Osteocyte (in vitro differentiated cells): ENCODE measurements around the gene MTFP1. TPM values are rescaled to one million over a fixed set of nuclear protein-coding genes. Genes with fewer than 3 reads are reported as not detected.
"Not testable (repeated sequence)": the region's sequence is repeated elsewhere in the genome, so short reads cannot be mapped to it uniquely, and the experiment has no call there.

ENCODE experiments used
- DNase-seq: peaks from one replicate; pipeline ENCODE4 v3.0.0; 2021; ENCODE audit warnings: mixed read lengths; ENCODE audit not compliant: unreplicated experiment; ENCODE audit errors: extremely low spot score
- H3K27ac Mint-ChIP-seq: one replicate; pipeline ENCODE4 v1.8.0; 2021; ENCODE audit warnings: mild to moderate bottlenecking, mixed read lengths; ENCODE audit not compliant: unreplicated experiment
- H3K27me3 Mint-ChIP-seq: one replicate; pipeline ENCODE4 v1.8.0; 2021; ENCODE audit warnings: mixed read lengths; ENCODE audit not compliant: unreplicated experiment
- H3K36me3 Mint-ChIP-seq: one replicate; pipeline ENCODE4 v1.8.0; 2021; ENCODE audit warnings: mixed read lengths; ENCODE audit not compliant: unreplicated experiment
- H3K4me1 Mint-ChIP-seq: one replicate; pipeline ENCODE4 v1.8.0; 2021; ENCODE audit warnings: mixed read lengths; ENCODE audit not compliant: unreplicated experiment
- H3K4me3 Mint-ChIP-seq: one replicate; pipeline ENCODE4 v1.8.0; 2021; ENCODE audit warnings: mild to moderate bottlenecking, moderate library complexity, mixed read lengths; ENCODE audit not compliant: unreplicated experiment
- H3K9me3 Mint-ChIP-seq: one replicate; pipeline ENCODE4 v1.8.0; 2021; ENCODE audit warnings: mixed read lengths; ENCODE audit not compliant: unreplicated experiment
- total RNA-seq: library from RNA; stranded (reverse); gene quantifications from 2 replicates; pipeline ENCODE4 v1.2.1, GENCODE V29; 2021
- TF ChIP-seq, protein P1 (sequence below): fragments of 200-600 bp; sonication (generic); IDR thresholded peaks from 2 replicates; pipeline ENCODE4 v1.5.0; 2021; ENCODE audit warnings: antibody characterized with exemption, mild to moderate bottlenecking, moderate library complexity

Gene MTFP1
- total RNA-seq, 1 donor from 2014 or later, result 10.5 TPM

DNA sequence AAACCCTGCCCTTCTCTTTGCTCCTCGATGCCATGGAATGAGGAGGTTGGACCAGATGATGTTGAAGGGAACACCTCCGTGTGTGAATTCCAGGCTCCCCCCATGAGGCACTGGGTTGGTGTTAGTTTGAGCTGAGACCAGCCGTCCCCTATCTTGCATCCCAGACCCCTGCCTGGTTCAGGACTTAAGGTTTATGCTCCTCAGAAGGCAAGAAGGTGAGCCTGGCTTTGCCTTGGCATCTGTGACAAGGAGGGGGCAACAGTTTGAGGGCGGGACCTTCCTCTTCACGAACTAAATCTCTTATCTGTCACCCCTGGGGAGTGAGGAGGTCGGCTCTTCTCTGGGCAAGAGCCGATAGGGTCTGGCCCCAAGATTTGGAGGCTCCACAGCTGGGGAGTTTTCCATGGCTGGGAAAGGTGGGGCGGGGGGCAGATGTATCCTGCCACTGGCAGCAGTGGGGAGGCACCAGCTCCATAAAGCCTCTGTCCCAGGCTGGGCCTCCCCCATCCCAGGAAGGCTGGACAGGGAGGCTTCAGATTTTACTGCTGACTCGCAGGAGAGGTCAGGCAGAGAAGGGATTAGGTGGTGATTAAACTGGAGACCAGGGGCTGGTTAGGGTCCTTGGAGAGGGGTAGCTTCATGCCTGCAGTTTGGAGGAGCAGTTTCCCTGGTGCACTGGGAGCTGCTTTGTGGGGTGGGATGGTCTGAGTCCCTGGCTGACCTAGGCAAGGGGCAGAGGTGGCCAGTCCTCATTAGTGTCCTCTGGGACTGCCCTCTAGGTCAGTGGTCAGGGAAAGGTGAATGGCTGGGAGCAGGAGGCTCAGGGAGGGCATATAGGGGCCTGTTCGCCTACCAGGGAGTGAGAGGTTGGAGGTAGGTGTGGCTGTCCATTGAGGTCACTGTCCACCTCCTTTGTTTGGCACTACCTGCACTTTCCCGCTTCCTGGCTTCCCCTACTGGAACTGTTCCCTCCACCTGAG lies 27.6 kb upstream of the MTFP1 start:
- DNase-seq, result no peak
- peaks cover 4% of the 10 kb centered on the region for H3K36me3 Mint-ChIP-seq

DNA sequence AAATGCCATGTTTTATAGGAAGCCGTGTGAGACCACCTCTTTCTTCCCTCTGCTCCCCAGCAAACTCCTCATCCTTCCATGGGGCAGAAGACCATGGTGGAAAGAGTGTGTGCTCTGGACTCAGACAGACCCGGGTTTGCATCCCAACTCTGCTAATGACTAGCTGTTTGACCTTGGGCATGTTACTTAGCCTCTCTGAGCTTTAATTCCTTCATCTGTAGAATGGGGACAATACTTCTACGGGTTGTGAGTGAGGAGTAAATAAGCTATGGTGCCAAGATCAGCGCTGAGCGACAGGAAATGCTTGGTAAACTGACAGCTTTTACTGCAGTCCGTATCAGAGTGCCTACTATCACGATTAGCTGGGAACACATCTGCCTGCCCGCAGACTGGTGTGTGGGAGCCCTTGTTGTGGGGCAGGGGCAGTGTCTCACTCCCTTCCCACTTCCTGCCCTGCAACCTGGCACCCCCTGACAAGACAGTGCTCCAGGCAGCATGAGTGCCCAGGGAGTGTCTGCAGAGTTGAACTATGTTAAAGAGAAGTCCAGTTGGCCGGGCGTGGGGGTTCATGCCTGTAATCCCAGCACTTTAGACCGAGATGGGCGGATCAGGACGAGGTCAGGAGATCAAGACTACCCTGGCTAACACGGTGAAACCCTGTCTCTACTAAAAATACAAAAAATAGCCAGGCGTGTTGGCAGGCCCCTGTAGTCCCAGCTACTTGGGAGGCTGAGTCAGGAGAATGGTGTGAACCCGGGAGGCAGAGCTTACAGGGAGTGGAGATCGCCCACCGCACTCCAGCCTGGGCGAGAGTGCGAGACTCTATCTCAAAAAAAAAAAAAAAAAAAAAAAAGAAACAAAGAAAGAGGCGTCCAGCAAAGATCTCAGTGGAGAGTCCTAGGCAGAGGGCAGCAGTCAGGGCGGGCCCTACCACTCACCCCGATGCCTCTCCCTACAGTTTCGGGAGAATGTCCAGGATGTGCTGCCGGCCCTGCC lies 26.6 kb upstream of the MTFP1 start:
- Mint-ChIP-seq H3K4me3 (peak overlapping the region; percentile 93), H3K27ac (peak overlapping the region; percentile 35), H3K27me3 (no peaks in the 10 kb centered on the region), H3K36me3 (peaks cover 6% of the 10 kb centered on the region), H3K4me1 (peaks cover 33% of the 10 kb centered on the region), H3K9me3 (no peaks in the 10 kb centered on the region)
- TF ChIP-seq, protein P1, sequence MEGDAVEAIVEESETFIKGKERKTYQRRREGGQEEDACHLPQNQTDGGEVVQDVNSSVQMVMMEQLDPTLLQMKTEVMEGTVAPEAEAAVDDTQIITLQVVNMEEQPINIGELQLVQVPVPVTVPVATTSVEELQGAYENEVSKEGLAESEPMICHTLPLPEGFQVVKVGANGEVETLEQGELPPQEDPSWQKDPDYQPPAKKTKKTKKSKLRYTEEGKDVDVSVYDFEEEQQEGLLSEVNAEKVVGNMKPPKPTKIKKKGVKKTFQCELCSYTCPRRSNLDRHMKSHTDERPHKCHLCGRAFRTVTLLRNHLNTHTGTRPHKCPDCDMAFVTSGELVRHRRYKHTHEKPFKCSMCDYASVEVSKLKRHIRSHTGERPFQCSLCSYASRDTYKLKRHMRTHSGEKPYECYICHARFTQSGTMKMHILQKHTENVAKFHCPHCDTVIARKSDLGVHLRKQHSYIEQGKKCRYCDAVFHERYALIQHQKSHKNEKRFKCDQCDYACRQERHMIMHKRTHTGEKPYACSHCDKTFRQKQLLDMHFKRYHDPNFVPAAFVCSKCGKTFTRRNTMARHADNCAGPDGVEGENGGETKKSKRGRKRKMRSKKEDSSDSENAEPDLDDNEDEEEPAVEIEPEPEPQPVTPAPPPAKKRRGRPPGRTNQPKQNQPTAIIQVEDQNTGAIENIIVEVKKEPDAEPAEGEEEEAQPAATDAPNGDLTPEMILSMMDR, result no peak
- no peak for DNase-seq

More for the DNA sequence above, 27.6 kb upstream of the MTFP1 start:
- peak overlapping the region; percentile 93 for H3K4me3 Mint-ChIP-seq
- no peaks in the 10 kb centered on the region for H3K27me3 Mint-ChIP-seq
- H3K4me1 Mint-ChIP-seq, result peaks cover 33% of the 10 kb centered on the region
- peak overlapping the region; percentile 56 for H3K27ac Mint-ChIP-seq
- H3K9me3 Mint-ChIP-seq, result no peaks in the 10 kb centered on the region
- TF ChIP-seq, protein P1, result no peak

DNA sequence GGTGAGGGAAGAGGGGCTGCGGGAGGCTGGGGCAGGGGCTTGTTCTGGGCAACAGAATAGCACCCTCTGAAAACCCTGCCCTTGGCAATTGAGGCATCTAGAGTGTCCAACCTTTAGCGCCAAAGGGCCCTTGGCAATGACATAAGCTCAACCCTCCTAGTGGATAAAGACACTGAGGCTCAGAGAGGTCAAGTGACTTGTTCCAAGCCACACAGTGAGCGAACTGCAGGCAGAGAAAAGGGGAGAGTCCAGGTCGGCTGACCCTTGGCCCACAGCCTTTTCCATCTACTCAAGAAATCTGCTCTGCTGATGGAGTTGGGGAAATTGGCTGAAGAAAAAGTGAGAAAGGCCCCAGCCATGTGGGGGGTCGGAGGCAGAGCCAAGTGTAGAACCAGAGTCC lies 25.9 kb upstream of the MTFP1 start:
- DNase-seq, result no peak
- no peaks in the 10 kb centered on the region for H3K27me3 Mint-ChIP-seq

DNA sequence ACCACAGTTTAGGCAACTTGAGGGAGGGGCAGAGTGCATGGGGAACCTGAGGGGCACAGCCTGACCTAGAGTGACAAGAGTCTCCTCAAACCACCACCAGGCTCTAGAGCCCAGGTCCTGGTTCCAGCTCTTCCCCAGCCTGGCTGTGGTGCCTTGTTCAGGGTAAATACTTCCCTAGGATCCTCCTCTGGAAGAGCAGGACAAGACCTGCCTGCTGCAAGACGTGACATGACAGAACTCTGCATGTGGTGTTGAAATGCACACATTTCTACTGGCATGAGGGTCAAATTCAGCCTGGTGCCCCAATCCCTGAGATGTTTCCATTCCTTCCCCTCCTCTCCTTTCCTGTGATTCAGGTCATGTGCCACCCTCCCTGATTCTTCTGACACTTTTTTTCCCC lies 25.4 kb upstream of the MTFP1 start:
- DNase-seq, result no peak
- Mint-ChIP-seq H3K4me3 (no peak overlapping the region), H3K4me1 (peaks cover 33% of the 10 kb centered on the region), H3K36me3 (peaks cover 11% of the 10 kb centered on the region), H3K27me3 (no peaks in the 10 kb centered on the region), H3K27ac (no peak overlapping the region), H3K9me3 (no peaks in the 10 kb centered on the region)
- TF ChIP-seq, protein P1, result no peak

More for the DNA sequence above, 25.9 kb upstream of the MTFP1 start:
- Mint-ChIP-seq H3K27ac (no peak overlapping the region), H3K9me3 (no peaks in the 10 kb centered on the region), H3K4me3 (no peak overlapping the region), H3K36me3 (peaks cover 11% of the 10 kb centered on the region), H3K4me1 (peaks cover 33% of the 10 kb centered on the region)
- TF ChIP-seq, protein P1, result no peak

DNA sequence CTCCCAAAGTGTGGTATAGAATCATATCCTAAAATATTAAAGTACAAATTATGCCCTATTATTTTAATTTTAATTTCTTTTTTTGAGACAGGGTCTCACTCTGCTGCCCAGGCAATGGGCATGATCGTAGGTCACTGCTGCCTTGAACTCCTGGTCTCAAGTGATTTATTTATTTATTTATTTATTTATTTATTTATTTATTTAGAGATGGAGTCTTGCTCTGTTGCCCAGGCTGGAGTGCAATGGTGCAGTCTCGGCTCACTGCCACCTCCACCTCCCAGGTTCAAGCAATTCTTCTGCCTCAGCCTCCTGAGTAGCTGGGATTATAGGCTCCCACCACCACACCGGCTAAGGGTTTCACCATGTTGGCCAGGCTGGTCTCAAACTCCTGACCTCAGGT lies 24.5 kb upstream of the MTFP1 start:
- not testable (repeated sequence) for H3K27ac Mint-ChIP-seq, H3K27me3 Mint-ChIP-seq, DNase-seq, H3K9me3 Mint-ChIP-seq, H3K4me3 Mint-ChIP-seq
- H3K4me1 Mint-ChIP-seq, result peaks cover 33% of the 10 kb centered on the region
- H3K36me3 Mint-ChIP-seq, result peaks cover 11% of the 10 kb centered on the region
